HG02884 (cell line): ENCODE data around the gene DYSF.

Source experiments
- ATAC-seq: cut with Tn5 transposase; IDR thresholded peaks from one replicate; pipeline ENCODE4 v1.9.1; 2021; ENCODE audit warnings: mild to moderate bottlenecking, moderate library complexity; ENCODE audit not compliant: unreplicated experiment

The DYSF gene

GRCh38 chr2:71524476-71524875, 71.1 kb downstream of the DYSF start:
- no peak for ATAC-seq

- no peak for ATAC-seq
Observed at GRCh38 chr2:71526141-71526540, 72.8 kb downstream of the DYSF start.

- ATAC-seq: no peak
Observed at GRCh38 chr2:71526975-71527374, 73.6 kb downstream of the DYSF start.

- no peak for ATAC-seq
Observed at GRCh38 chr2:71528131-71528591, 74.8 kb downstream of the DYSF start.

GRCh38 chr2:71528749-71529148, 75.4 kb downstream of the DYSF start:
- no peak for ATAC-seq

- no peak for ATAC-seq
Observed at GRCh38 chr2:71530211-71530610, 76.8 kb downstream of the DYSF start.

- ATAC-seq: peak; percentile 73
Observed at GRCh38 chr2:71530641-71531332, 77.4 kb downstream of the DYSF start.

GRCh38 chr2:71531522-71532047, 78.2 kb downstream of the DYSF start:
- no peak for ATAC-seq

- no peak for ATAC-seq
Observed at GRCh38 chr2:71532327-71532726, 79.0 kb downstream of the DYSF start.

GRCh38 chr2:71534201-71534600, 80.8 kb downstream of the DYSF start:
- no peak for ATAC-seq

- ATAC-seq: no peak
Observed at GRCh38 chr2:71534826-71535225, 81.5 kb downstream of the DYSF start.

- no peak for ATAC-seq
Observed at GRCh38 chr2:71535526-71535925, 82.2 kb downstream of the DYSF start.

- ATAC-seq: no peak
Observed at GRCh38 chr2:71536226-71536671, 82.9 kb downstream of the DYSF start.

GRCh38 chr2:71538241-71538640, 84.9 kb downstream of the DYSF start:
- ATAC-seq: no peak

GRCh38 chr2:71538656-71539265, 85.4 kb downstream of the DYSF start:
- ATAC-seq: no peak

GRCh38 chr2:71540818-71541217, 87.5 kb downstream of the DYSF start:
- ATAC-seq: no peak

GRCh38 chr2:71544919-71545571, 91.7 kb downstream of the DYSF start:
- ATAC-seq: no peak

GRCh38 chr2:71545572-71546274, 92.4 kb downstream of the DYSF start:
- ATAC-seq: no peak

- no peak for ATAC-seq
Observed at GRCh38 chr2:71546275-71546638, 92.9 kb downstream of the DYSF start.

GRCh38 chr2:71546777-71547281, 93.5 kb downstream of the DYSF start:
- no peak for ATAC-seq
